Measurements from ENCODE around the gene B3GALT6.

Gene B3GALT6

DNA sequence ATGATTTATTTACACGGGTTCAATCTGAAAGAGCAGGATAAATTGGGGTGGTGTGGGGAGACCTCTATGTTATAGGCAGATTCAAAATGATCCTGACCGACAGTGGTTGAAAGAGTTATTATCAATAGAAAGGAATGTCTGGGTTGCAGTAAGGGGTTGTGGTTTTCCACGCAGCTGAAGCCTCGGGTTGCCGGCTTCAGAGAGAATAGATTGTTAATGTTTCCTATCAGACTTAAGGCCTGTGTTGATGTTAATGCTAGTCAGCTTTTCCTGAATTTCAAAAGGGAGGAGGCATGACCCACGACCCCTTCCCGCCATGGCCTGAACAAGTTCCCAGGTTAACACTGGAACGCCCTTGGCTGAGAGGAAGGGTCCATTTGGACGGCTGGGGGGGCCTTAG is 43.8 kb downstream of the B3GALT6 start:
- TF ChIP-seq, protein P1, sequence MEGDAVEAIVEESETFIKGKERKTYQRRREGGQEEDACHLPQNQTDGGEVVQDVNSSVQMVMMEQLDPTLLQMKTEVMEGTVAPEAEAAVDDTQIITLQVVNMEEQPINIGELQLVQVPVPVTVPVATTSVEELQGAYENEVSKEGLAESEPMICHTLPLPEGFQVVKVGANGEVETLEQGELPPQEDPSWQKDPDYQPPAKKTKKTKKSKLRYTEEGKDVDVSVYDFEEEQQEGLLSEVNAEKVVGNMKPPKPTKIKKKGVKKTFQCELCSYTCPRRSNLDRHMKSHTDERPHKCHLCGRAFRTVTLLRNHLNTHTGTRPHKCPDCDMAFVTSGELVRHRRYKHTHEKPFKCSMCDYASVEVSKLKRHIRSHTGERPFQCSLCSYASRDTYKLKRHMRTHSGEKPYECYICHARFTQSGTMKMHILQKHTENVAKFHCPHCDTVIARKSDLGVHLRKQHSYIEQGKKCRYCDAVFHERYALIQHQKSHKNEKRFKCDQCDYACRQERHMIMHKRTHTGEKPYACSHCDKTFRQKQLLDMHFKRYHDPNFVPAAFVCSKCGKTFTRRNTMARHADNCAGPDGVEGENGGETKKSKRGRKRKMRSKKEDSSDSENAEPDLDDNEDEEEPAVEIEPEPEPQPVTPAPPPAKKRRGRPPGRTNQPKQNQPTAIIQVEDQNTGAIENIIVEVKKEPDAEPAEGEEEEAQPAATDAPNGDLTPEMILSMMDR (IDR thresholded peaks at IDR 0.05) = no peak

DNA sequence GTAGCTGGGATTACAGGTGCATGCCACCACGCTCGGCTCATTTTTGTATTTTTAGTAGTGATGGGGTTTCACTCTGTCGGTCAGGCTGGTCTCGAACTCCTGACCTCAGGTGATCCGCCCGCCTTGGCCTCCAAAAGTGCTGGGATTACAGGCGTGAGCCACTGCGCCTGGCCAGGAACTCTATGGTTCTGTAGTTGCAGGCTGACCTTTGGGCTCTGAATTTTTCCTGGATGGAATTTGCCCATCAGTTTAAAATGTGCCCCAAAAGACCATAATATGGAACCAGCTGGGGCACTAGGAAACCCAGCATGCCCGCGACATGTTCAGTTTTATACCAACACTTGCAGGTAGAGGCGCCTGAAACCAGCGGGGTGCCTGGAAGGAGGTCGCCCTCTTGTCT is 46.6 kb downstream of the B3GALT6 start:
- TF ChIP-seq, protein P1 (IDR thresholded peaks at IDR 0.05) = no peak

DNA sequence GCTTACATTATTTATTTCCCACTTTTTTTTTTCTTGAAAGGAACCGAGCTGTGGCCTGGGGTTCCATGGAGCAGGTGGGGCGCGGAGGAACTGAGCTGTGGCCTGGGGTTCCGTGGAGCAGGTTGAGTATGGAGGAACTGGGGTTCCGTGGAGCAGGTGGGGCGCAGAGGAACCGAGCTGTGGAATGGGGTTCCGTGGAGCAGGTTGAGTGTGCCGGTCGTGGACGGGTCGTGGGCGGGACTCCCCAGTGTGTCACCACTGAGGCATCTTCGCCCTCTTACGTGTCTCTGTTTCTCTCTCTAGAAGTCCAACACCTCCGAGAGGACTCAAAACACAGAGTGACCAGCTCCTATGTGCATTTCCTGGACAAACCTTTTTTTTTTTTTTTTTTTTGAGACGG is 47.0 kb downstream of the B3GALT6 start:
- TF ChIP-seq, protein P1 (IDR thresholded peaks at IDR 0.05) = no peak

DNA sequence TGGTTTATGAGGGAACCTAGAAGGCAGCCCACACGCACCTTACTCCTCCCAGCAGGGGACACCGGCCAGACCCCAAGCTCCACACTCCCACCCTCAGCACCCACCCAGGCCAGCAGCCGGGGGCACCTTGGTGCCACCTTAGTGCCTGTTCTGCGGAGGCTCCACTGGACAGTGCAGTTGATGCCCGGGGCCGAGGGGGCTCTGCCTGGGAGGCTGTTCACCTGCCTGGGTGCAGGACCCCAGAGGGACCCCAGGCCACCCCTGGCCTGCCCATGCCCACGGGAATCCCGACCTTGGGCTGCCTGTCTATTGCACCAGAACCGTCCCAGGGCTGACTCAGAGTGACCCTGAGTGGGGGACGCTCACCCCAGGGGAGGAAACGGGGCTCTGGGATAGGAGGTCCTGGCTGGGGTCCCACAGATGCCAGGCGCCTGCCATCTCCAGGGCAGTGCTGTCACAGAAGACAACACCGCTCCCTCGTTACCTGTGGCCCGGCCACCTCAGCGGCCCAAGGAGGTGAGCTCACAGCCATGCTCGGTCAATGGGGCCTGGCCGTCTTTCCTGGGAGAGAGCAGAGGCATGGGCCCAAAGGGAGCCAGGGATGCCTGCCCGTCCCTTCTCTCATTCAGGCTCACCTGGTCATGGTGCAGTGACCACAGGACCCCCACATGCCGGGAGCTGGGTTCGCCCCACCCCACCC is 48.9 kb downstream of the B3GALT6 start:
- TF ChIP-seq, protein P1 (IDR thresholded peaks at IDR 0.05) = no peak

DNA sequence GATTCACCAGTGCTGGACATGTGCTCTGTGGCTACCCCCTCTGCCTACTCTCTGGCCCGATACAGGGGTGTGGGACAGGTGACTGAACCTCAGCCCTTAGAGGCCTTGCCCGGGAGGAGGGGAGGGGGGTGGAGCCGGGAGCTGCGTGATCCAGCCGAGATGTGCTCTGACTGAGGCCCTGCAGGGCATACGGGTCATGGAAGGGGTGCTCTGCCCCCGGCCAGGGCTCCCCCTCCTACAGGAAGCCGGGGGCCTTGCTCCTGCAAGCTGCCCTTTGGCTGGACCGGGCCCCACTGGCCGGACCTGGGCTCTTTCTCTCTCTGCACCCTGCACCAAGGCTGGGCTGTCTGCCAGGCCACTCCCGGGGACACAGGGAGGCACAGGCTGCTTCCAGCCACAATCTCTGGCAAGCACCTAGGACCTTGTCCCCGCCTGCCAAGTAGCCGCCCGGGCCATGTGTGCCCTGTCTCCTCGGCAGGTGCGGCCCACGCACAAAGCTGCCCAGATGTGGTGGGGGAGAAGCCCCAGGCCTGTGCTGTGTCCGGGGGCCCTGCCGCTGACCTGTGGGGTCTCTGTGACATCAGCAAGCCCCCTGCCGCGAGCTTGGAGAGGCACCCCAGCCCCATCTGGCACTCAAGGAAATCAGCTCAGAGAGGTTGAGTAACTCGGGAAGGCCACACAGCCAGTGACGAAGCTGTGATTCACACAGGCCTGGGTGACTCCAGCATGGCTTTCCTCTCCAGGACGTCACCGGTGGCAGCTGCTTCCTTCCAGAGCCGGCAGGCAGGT is 49.7 kb downstream of the B3GALT6 start:
- TF ChIP-seq, protein P1 (IDR thresholded peaks at IDR 0.05) = no peak

DNA sequence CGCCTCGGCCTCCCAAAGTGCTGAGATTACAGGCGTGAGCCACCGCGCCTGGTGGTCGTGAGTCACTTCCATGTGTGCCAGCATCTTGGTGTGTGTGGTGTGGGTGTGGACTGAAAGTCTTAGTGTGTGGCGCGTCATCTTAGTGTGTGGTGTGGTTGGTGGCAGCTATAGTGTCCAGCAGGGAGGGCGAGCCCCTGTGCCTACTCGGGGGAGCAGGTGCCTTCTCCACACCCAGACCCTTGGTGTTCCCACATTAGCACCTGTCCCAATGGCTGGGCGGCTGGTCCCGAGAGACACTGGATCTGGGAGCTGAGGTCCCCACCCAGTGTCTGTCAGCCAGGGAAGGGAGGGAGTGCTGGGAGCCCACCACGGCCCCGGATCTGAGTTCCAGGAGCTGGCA is 51.0 kb downstream of the B3GALT6 start:
- TF ChIP-seq, protein P1 (IDR thresholded peaks at IDR 0.05) = no peak

DNA sequence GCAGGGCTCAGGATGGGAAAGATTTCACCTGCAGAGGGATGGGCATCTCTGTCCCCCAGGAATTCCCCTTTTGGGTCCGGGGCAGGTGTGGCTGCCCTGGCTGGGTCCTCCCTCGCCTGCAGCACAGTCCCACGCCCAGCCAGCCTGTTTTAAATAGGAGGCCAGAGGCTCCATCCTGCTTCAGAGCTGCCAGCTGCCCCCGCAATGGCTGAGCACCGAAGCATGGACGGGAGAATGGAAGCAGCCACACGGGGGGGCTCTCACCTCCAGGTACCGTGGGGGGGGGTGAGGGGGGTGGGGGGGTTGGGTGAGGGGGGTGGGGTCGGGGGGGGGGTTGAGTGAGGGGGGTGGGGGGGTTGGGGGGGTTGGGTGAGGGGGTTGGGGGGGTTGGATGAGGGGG is 51.8 kb downstream of the B3GALT6 start:
- TF ChIP-seq, protein P1 (IDR thresholded peaks at IDR 0.05) = no peak

Data from LNCAP (cell line).